Sigmoid colon (tissue), 7 donors: ENCODE measurements around the gene HEXA. TPM values are rescaled to one million over a fixed set of nuclear protein-coding genes. Genes with fewer than 3 reads are reported as not detected.
A peak's percentile ranks its signal among the peaks of the same experiment; 100 is the strongest.

Experiments used
- DNase-seq: peaks from one replicate; pipeline ENCODE4 v3.0.0-alpha.2; 2019
- H3K27ac ChIP-seq, 4 donors: fragments of 200-600 bp; sonication (generic); one replicate each; pipeline ENCODE4 v1.5.1; 2016 to 2019; ENCODE audit warnings: mild to moderate bottlenecking in 1 of 4
- H3K27me3 ChIP-seq, 3 donors: fragments of 200-600 bp; sonication (generic); one replicate each; pipeline ENCODE4 v1.5.1; 2019; ENCODE audit warnings: mild to moderate bottlenecking in 1 of 3
- H3K36me3 ChIP-seq, 4 donors: fragments of 200-600 bp; sonication (generic); one replicate each; pipeline ENCODE4 v1.5.1; 2016 to 2019
- H3K4me1 ChIP-seq, 4 donors: fragments of 200-600 bp; sonication (generic); one replicate each; pipeline ENCODE4 v1.5.1; 2017 to 2019
- H3K4me3 ChIP-seq, 4 donors: fragments of 200-600 bp; sonication (generic); one replicate each; pipeline ENCODE4 v1.5.1; 2017 to 2019; ENCODE audit warnings: mild to moderate bottlenecking in 2 of 4, moderate library complexity in 1 of 4
- H3K9me3 ChIP-seq, 4 donors: fragments of 200-600 bp in 3 of 4; sonication (generic) in 3 of 4; one replicate each; pipeline versions ENCODE4 v1.5.1 to v1.6.1; 2013 to 2019
- CTCF ChIP-seq, 4 experiments: fragments of 450-650 bp in 3 of 4; fragments of 200-600 bp in 1 of 4; IDR thresholded peaks; one replicate each; pipeline ENCODE4 v1.5.1; 2016 to 2019; ENCODE audit warnings: antibody characterized with exemption in 4 of 4, mild to moderate bottlenecking in 3 of 4, moderate library complexity in 2 of 4
- EP300 ChIP-seq, 4 donors: sonication (generic); formaldehyde crosslinking; IDR thresholded peaks; one replicate each; pipeline ENCODE4 v1.6.1; 2017; ENCODE audit warnings: antibody characterized with exemption in 4 of 4
- POLR2A ChIP-seq, 2 donors: fragments of 450-650 bp; IDR thresholded peaks; one replicate each; pipeline ENCODE4 v1.6.1; 2016; ENCODE audit warnings: antibody characterized with exemption in 2 of 2, mild to moderate bottlenecking in 2 of 2, moderate library complexity in 2 of 2
- POLR2AphosphoS5 ChIP-seq, 4 donors: sonication (generic); formaldehyde crosslinking; IDR thresholded peaks; one replicate each; pipeline ENCODE4 v1.6.1; 2017; ENCODE audit warnings: antibody characterized with exemption in 4 of 4
- WGBS, 2 donors: extraction: QIAGEN DNeasy Blood & Tissue Kit; methylation state at CpG; one replicate each; pipeline ENCODE4 v1.1.7; 2013; 5-methylcytosine and 5-hydroxymethylcytosine counted together
- intact Hi-C: fragments of 100-400 bp; cut with DNase I; formaldehyde crosslinking; loops from one replicate; pipeline ENCODE4 v1.15.1; 2023
- polyA plus RNA-seq, 3 donors: library from polyadenylated mRNA; stranded (reverse); fragments of 200-250 nt; gene quantifications; one replicate each; pipeline ENCODE4 v1.2.3, GENCODE V29; 2013
- total RNA-seq, 4 donors: library from RNA; depleted of rRNA; stranded (reverse); fragments of >200 nt; gene quantifications; one replicate each; pipeline ENCODE4 v1.1.0, GENCODE V29; 2016
- donor health status: healthy with polysubstance abuse.
- donor health status: Bipolar disorder and iron deficiency.
- donor health status: healthy.

HEXA gene
- total and polyA plus RNA-seq, 7 donors, result 35.4 to 80.0 (median 58.3) TPM

- H3K9me3 ChIP-seq, result no peaks in the 10 kb centered on the region
- no peaks in the 10 kb centered on the region for H3K27me3 ChIP-seq
- DNase-seq, result no peak
- intact Hi-C loops, result no loop called here
- no peak for TF ChIP-seq CTCF (IDR thresholded peaks at IDR 0.05)
- TF ChIP-seq EP300 (IDR thresholded peaks at IDR 0.05), result no peak
- TF ChIP-seq POLR2A (IDR thresholded peaks at IDR 0.05), result no peak
- TF ChIP-seq POLR2AphosphoS5 (IDR thresholded peaks at IDR 0.05), result no peak
- WGBS, 2 donors, result 95 to 97% methylated on average over 1 of the region's 1 CpG
- H3K27ac ChIP-seq, result no peak overlapping the region
- H3K36me3 ChIP-seq, result peaks cover 14 to 66% (median 48%) of the 10 kb centered on the region in 4 donors
- no peak overlapping the region for H3K4me3 ChIP-seq
- peaks cover 0 to 7% (median 6%) of the 10 kb centered on the region in 4 donors for H3K4me1 ChIP-seq
Measured at GRCh38 chr15:72344602-72345001, 31.2 kb downstream of the HEXA start.

GRCh38 chr15:72342385-72342784, 33.4 kb downstream of the HEXA start:
- H3K27ac ChIP-seq, result no peak overlapping the region
- no peaks in the 10 kb centered on the region for H3K9me3 ChIP-seq
- peaks cover 0 to 21% (median 19%) of the 10 kb centered on the region in 4 donors for H3K4me1 ChIP-seq
- H3K4me3 ChIP-seq, result no peak overlapping the region
- no peaks in the 10 kb centered on the region for H3K27me3 ChIP-seq
- 76 to 78% methylated on average over 11 of the region's 11 CpGs for WGBS, 2 donors
- TF ChIP-seq POLR2AphosphoS5 (IDR thresholded peaks at IDR 0.05) (no peak), CTCF (IDR thresholded peaks at IDR 0.05) (peak in 1 of 4 experiments; percentile 14), POLR2A (IDR thresholded peaks at IDR 0.05) (no peak), EP300 (IDR thresholded peaks at IDR 0.05) (no peak)
- intact Hi-C loops, result no loop called here
- DNase-seq, result no peak
- H3K36me3 ChIP-seq, result peaks cover 2 to 46% (median 30%) of the 10 kb centered on the region in 4 donors

GRCh38 chr15:72341361-72341760, 34.5 kb downstream of the HEXA start:
- no peak overlapping the region for H3K27ac ChIP-seq
- intact Hi-C loops, result no loop called here
- H3K4me1 ChIP-seq, result peaks cover 0 to 21% (median 19%) of the 10 kb centered on the region in 4 donors
- H3K36me3 ChIP-seq, result peaks cover 0 to 40% (median 22%) of the 10 kb centered on the region in 4 donors
- H3K9me3 ChIP-seq, result no peaks in the 10 kb centered on the region
- 88 to 91% methylated on average over 6 of the region's 6 CpGs for WGBS, 2 donors
- H3K4me3 ChIP-seq, result no peak overlapping the region
- no peaks in the 10 kb centered on the region for H3K27me3 ChIP-seq
- DNase-seq, result no peak
- no peak for TF ChIP-seq CTCF (IDR thresholded peaks at IDR 0.05)
- TF ChIP-seq EP300 (IDR thresholded peaks at IDR 0.05), result no peak
- no peak for TF ChIP-seq POLR2AphosphoS5 (IDR thresholded peaks at IDR 0.05)
- TF ChIP-seq POLR2A (IDR thresholded peaks at IDR 0.05), result no peak

- intact Hi-C loops, result no loop called here
- TF ChIP-seq CTCF (IDR thresholded peaks at IDR 0.05), result no peak
- TF ChIP-seq EP300 (IDR thresholded peaks at IDR 0.05), result no peak
- no peak for TF ChIP-seq POLR2A (IDR thresholded peaks at IDR 0.05)
- TF ChIP-seq POLR2AphosphoS5 (IDR thresholded peaks at IDR 0.05), result no peak
- WGBS, 2 donors, result 94 to 97% methylated on average over 1 of the region's 1 CpG
- no peaks in the 10 kb centered on the region for H3K27me3 ChIP-seq
- peaks cover 0 to 21% (median 19%) of the 10 kb centered on the region in 4 donors for H3K4me1 ChIP-seq
- H3K36me3 ChIP-seq, result peaks cover 0 to 30% (median 15%) of the 10 kb centered on the region in 4 donors
- H3K27ac ChIP-seq, result peak overlapping the region; percentile 70 to 84 (median 78)
- DNase-seq, result no peak
- H3K4me3 ChIP-seq, result no peak overlapping the region
- no peaks in the 10 kb centered on the region for H3K9me3 ChIP-seq
Measured at GRCh38 chr15:72340366-72340765, 35.4 kb downstream of the HEXA start.

- H3K27me3 ChIP-seq, result no peaks in the 10 kb centered on the region
- H3K9me3 ChIP-seq, result no peaks in the 10 kb centered on the region
- intact Hi-C loops, result loop anchor here (2.0 kb wide), 2 partner anchors 69 to 135 kb away; partner anchors contain the start of gene ARIH1
- TF ChIP-seq EP300 (IDR thresholded peaks at IDR 0.05) (peak in 3 of 4 donors; percentile 40 to 51 (median 43)), POLR2AphosphoS5 (IDR thresholded peaks at IDR 0.05) (peak; percentile 76 to 90 (median 84)), POLR2A (IDR thresholded peaks at IDR 0.05) (no peak)
- peaks cover 0 to 21% (median 19%) of the 10 kb centered on the region in 4 donors for H3K4me1 ChIP-seq
- 55 to 66% methylated on average over 3 of the region's 3 CpGs for WGBS, 2 donors
- H3K4me3 ChIP-seq, result no peak overlapping the region
- H3K36me3 ChIP-seq, result peaks cover 0 to 24% (median 10%) of the 10 kb centered on the region in 4 donors
- DNase-seq, result no peak
- peak overlapping the region; percentile 70 to 84 (median 78) for H3K27ac ChIP-seq
Measured at GRCh38 chr15:72339777-72340177, 36.0 kb downstream of the HEXA start.
